ENCODE results near the gene ZNF532.

Gene ZNF532

GRCh38 chr18:58979615-58980014 lies 114.9 kb downstream of the ZNF532 start:
- no peaks in the 10 kb centered on the region for H3K4me1 ChIP-seq (ENCODE audit: insufficient read depth, low read length, poor library complexity, severe bottlenecking)
- no peak overlapping the region for H2AFZ ChIP-seq (ENCODE audit: low read length)
- H3K4me2 ChIP-seq (ENCODE audit: low read depth, low read length, poor library complexity, severe bottlenecking) = no peak overlapping the region
- H3F3A ChIP-seq (ENCODE audit: low read depth) = no peaks in the 10 kb centered on the region
- H3K4me3 ChIP-seq (ENCODE audit: low read length, poor library complexity, severe bottlenecking) = no peak overlapping the region
- H3K27me3 ChIP-seq (ENCODE audit: insufficient read depth, low read length, poor library complexity, severe bottlenecking) = no peaks in the 10 kb centered on the region
- TF ChIP-seq EZH2phosphoT487 (IDR thresholded peaks at IDR 0.05; ENCODE audit: borderline replicate concordance) (no peak), CTCF (conservative IDR thresholded peaks at IDR 0.05; ENCODE audit: low read length) (no peak)
- H3K79me2 ChIP-seq (ENCODE audit: insufficient read depth, low read length) = no peaks in the 10 kb centered on the region
- no peak overlapping the region for H3K9ac ChIP-seq (ENCODE audit: low read depth, low read length, poor library complexity, severe bottlenecking)
- no peaks in the 10 kb centered on the region for H3K36me3 ChIP-seq (ENCODE audit: insufficient read depth, low read length)
- H3K9me2 ChIP-seq (replicated peaks; ENCODE audit: low read depth, low read length) = no peaks in the 10 kb centered on the region
- no peaks in the 10 kb centered on the region for H3K9me3 ChIP-seq (ENCODE audit: insufficient read depth, low read depth, low read length)
- H4K20me1 ChIP-seq (ENCODE audit: insufficient read depth, low read length, poor library complexity, severe bottlenecking) = no peaks in the 10 kb centered on the region

- Histone ChIP-seq H4K20me1 (ENCODE audit: insufficient read depth, low read length, poor library complexity, severe bottlenecking) (no peaks in the 10 kb centered on the region), H3K36me3 (ENCODE audit: insufficient read depth, low read length) (no peaks in the 10 kb centered on the region), H3K27me3 (ENCODE audit: insufficient read depth, low read length, poor library complexity, severe bottlenecking) (no peaks in the 10 kb centered on the region), H3K9me2 (replicated peaks; ENCODE audit: low read depth, low read length) (no peaks in the 10 kb centered on the region), H3K4me2 (ENCODE audit: low read depth, low read length, poor library complexity, severe bottlenecking) (no peak overlapping the region), H3F3A (ENCODE audit: low read depth) (no peaks in the 10 kb centered on the region), H3K4me3 (ENCODE audit: low read length, poor library complexity, severe bottlenecking) (no peak overlapping the region), H3K79me2 (ENCODE audit: insufficient read depth, low read length) (no peaks in the 10 kb centered on the region), H3K4me1 (ENCODE audit: insufficient read depth, low read length, poor library complexity, severe bottlenecking) (no peaks in the 10 kb centered on the region), H2AFZ (ENCODE audit: low read length) (no peak overlapping the region), H3K9me3 (ENCODE audit: insufficient read depth, low read depth, low read length) (no peaks in the 10 kb centered on the region), H3K9ac (ENCODE audit: low read depth, low read length, poor library complexity, severe bottlenecking) (no peak overlapping the region)
- TF ChIP-seq CTCF (conservative IDR thresholded peaks at IDR 0.05; ENCODE audit: low read length) (no peak), EZH2phosphoT487 (IDR thresholded peaks at IDR 0.05; ENCODE audit: borderline replicate concordance) (no peak)
These were observed 116.3 kb downstream of the ZNF532 start for GRCh38 chr18:58980991-58981390.

- no peaks in the 10 kb centered on the region for H3K4me1 ChIP-seq (ENCODE audit: insufficient read depth, low read length, poor library complexity, severe bottlenecking)
- H3K4me3 ChIP-seq (ENCODE audit: low read length, poor library complexity, severe bottlenecking) = no peak overlapping the region
- H3K79me2 ChIP-seq (ENCODE audit: insufficient read depth, low read length) = no peaks in the 10 kb centered on the region
- H3K36me3 ChIP-seq (ENCODE audit: insufficient read depth, low read length) = no peaks in the 10 kb centered on the region
- no peak overlapping the region for H3K4me2 ChIP-seq (ENCODE audit: low read depth, low read length, poor library complexity, severe bottlenecking)
- no peaks in the 10 kb centered on the region for H3K27me3 ChIP-seq (ENCODE audit: insufficient read depth, low read length, poor library complexity, severe bottlenecking)
- H3F3A ChIP-seq (ENCODE audit: low read depth) = no peaks in the 10 kb centered on the region
- H4K20me1 ChIP-seq (ENCODE audit: insufficient read depth, low read length, poor library complexity, severe bottlenecking) = no peaks in the 10 kb centered on the region
- H3K9me2 ChIP-seq (replicated peaks; ENCODE audit: low read depth, low read length) = no peaks in the 10 kb centered on the region
- H2AFZ ChIP-seq (ENCODE audit: low read length) = no peak overlapping the region
- no peaks in the 10 kb centered on the region for H3K9me3 ChIP-seq (ENCODE audit: insufficient read depth, low read depth, low read length)
- TF ChIP-seq EZH2phosphoT487 (IDR thresholded peaks at IDR 0.05; ENCODE audit: borderline replicate concordance) (no peak), CTCF (conservative IDR thresholded peaks at IDR 0.05; ENCODE audit: low read length) (no peak)
- H3K9ac ChIP-seq (ENCODE audit: low read depth, low read length, poor library complexity, severe bottlenecking) = no peak overlapping the region
These were observed 118.8 kb downstream of the ZNF532 start for GRCh38 chr18:58983260-58984155.
